SU-DHL-6 (cell line): ENCODE data around the gene ALS2CL.

Source experiments
- CTCF ChIP-seq: fragments of 200-600 bp; sonication (generic); IDR thresholded peaks from one replicate; pipeline ENCODE4 v1.5.1; 2017; ENCODE audit warnings: antibody characterized with exemption, mild to moderate bottlenecking, low read length, moderate library complexity; ENCODE audit not compliant: insufficient read depth, poor library complexity, severe bottlenecking
- EZH2phosphoT487 ChIP-seq: fragments of 200-600 bp; sonication (generic), shearing (Covaris generic); conservative IDR thresholded peaks from 2 replicates; pipeline ENCODE4 v1.6.1; 2018; ENCODE audit warnings: mild to moderate bottlenecking, antibody characterized with exemption, low read length, moderate library complexity, mixed read lengths

- TF ChIP-seq CTCF (no peak), EZH2phosphoT487 (no peak)
These were observed 22.2 kb upstream of the ALS2CL start for GRCh38 chr3:46715507-46716175.
